WERI-Rb-1 (cell line): ENCODE data around the gene RNF223.

Experiments used
- DNase-seq: peaks from one replicate; pipeline ENCODE4 v3.0.0-alpha.2; 2020
- H3K27ac ChIP-seq: fragments of 250-450 bp; sonication (Bioruptor Pico); 2 replicates; pipeline ENCODE4 v1.5.1; 2020; ENCODE audit warnings: mild to moderate bottlenecking, moderate library complexity
- H3K27me3 ChIP-seq: fragments of 250-450 bp; sonication (Bioruptor Pico); 2 replicates; pipeline ENCODE4 v1.5.1; 2021; ENCODE audit warnings: mild to moderate bottlenecking, low read depth, moderate library complexity; ENCODE audit not compliant: insufficient read depth, severe bottlenecking
- H3K36me3 ChIP-seq: fragments of 250-450 bp; sonication (Bioruptor Pico); 2 replicates; pipeline ENCODE4 v1.5.1; 2020; ENCODE audit warnings: mild to moderate bottlenecking, moderate library complexity
- H3K4me3 ChIP-seq: 2 replicates; pipeline ENCODE4 v1.5.1; 2011; ENCODE audit warnings: low read depth, mild to moderate bottlenecking, control low read depth, low read length
- H3K9me3 ChIP-seq: fragments of 250-450 bp; sonication (Bioruptor Pico); 2 replicates; pipeline ENCODE4 v1.5.1; 2021; ENCODE audit warnings: mild to moderate bottlenecking, moderate library complexity; ENCODE audit not compliant: severe bottlenecking
- TF ChIP-seq, protein P1 (sequence below): IDR thresholded peaks from 2 replicates; pipeline ENCODE4 v1.5.1; 2011; ENCODE audit warnings: low read depth, mild to moderate bottlenecking, control low read depth, inconsistent platforms, low read length

Gene RNF223

GRCh38 chr1:1085171-1085841 lies 11.2 kb upstream of the RNF223 start:
- no peaks in the 10 kb centered on the region for H3K9me3 ChIP-seq
- H3K27ac ChIP-seq: no peak overlapping the region
- no peak overlapping the region for H3K4me3 ChIP-seq
- no peaks in the 10 kb centered on the region for H3K27me3 ChIP-seq
- peaks cover 10% of the 10 kb centered on the region for H3K36me3 ChIP-seq
- TF ChIP-seq, protein P1, sequence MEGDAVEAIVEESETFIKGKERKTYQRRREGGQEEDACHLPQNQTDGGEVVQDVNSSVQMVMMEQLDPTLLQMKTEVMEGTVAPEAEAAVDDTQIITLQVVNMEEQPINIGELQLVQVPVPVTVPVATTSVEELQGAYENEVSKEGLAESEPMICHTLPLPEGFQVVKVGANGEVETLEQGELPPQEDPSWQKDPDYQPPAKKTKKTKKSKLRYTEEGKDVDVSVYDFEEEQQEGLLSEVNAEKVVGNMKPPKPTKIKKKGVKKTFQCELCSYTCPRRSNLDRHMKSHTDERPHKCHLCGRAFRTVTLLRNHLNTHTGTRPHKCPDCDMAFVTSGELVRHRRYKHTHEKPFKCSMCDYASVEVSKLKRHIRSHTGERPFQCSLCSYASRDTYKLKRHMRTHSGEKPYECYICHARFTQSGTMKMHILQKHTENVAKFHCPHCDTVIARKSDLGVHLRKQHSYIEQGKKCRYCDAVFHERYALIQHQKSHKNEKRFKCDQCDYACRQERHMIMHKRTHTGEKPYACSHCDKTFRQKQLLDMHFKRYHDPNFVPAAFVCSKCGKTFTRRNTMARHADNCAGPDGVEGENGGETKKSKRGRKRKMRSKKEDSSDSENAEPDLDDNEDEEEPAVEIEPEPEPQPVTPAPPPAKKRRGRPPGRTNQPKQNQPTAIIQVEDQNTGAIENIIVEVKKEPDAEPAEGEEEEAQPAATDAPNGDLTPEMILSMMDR: no peak
- DNase-seq: no peak

DNA sequence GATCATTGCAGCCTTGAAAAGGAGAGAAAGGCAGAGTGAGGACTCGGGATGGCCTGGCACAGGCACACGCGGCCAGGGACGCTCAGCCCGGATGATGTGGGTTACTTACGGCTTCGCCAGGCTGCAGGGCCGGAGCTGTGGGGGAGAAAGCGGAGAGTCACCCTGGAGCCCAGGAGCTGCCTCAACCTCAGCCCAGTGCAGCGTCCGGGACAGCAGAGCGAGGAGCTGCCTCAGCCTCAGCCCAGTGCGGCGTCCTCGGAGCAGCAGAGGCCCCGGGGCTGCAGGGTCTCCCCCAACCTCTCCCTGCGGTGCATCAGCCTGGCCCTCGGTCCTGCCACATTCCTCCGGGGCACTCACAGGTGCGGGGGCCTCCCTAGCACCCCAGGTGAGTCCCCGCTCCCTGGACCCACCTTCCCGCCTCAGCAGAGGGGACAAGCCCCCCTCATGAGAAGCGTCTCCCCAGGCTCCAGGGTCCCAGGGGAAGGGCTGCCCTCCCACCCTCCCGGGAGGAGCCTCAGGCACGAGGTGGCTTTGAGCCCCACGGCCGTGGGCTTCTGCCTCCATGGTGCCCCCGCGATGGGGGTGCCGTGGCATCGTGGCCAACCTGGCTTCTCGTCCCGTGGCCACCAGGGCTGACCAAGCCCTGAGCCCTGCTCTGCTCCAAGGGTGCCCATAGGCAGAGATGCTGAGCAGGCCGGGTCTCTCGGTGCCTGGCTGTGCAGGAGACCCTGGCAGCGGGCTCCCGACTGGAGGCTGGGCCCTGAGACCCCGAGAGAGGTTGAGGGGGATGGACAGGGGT lies 10.5 kb upstream of the RNF223 start:
- H3K27me3 ChIP-seq: no peaks in the 10 kb centered on the region
- H3K36me3 ChIP-seq: peaks cover 10% of the 10 kb centered on the region
- H3K9me3 ChIP-seq: no peaks in the 10 kb centered on the region
- H3K27ac ChIP-seq: no peak overlapping the region
- no peak overlapping the region for H3K4me3 ChIP-seq
- DNase-seq: no peak
- TF ChIP-seq, protein P1: no peak

GRCh38 chr1:1083416-1084371 lies 9.6 kb upstream of the RNF223 start:
- Histone ChIP-seq H3K9me3 (no peaks in the 10 kb centered on the region), H3K36me3 (peaks cover 10% of the 10 kb centered on the region), H3K4me3 (no peak overlapping the region), H3K27ac (no peak overlapping the region), H3K27me3 (no peaks in the 10 kb centered on the region)
- TF ChIP-seq, protein P1: no peak
- DNase-seq: no peak

DNA sequence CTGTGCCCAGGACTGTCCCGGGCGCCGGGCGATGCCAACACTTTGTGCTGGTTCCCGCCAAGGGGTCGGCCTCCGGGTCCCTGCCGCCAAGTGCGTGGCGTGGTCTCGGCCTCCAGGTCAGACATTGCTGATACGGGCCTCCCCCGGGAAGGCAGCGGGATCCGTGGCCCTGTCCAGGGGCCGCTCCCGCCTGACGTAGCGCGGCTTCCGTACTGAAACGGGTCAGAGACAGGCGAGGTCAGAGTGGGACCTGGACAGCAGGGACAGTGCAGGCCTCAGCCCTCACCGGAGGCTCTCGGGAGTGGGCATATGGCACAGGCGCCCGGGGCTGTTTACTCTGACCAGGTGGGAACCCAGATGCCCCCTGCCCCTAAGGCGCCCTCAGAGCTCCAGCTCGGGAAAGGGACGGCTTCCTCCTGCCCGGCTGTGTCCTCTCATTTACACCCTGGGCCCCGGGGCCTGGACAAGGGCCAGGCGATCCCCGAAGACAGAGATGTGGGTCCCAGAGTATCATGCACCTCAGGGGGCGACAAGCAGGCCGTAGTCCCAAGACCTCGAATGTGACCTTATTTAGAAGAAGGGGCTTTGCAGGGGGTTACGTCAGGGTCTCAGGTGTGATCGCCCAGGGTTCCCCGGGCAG lies 8.8 kb upstream of the RNF223 start:
- no peak overlapping the region for H3K27ac ChIP-seq
- no peaks in the 10 kb centered on the region for H3K9me3 ChIP-seq
- peaks cover 10% of the 10 kb centered on the region for H3K36me3 ChIP-seq
- no peak overlapping the region for H3K4me3 ChIP-seq
- TF ChIP-seq, protein P1: no peak
- no peaks in the 10 kb centered on the region for H3K27me3 ChIP-seq
- no peak for DNase-seq

- no peak overlapping the region for H3K27ac ChIP-seq
- DNase-seq: no peak
- H3K9me3 ChIP-seq: no peaks in the 10 kb centered on the region
- H3K4me3 ChIP-seq: no peak overlapping the region
- H3K27me3 ChIP-seq: no peaks in the 10 kb centered on the region
- peaks cover 10% of the 10 kb centered on the region for H3K36me3 ChIP-seq
- TF ChIP-seq, protein P1: no peak
These were observed 8.2 kb upstream of the RNF223 start for GRCh38 chr1:1082239-1082775.
